Mesothelial cell of epicardium (in vitro differentiated cells): ENCODE results near the gene ASB15. TPM values are rescaled to one million over a fixed set of nuclear protein-coding genes. Genes with fewer than 3 reads are reported as not detected.

Experiments used
- DNase-seq, 2 experiments: peaks; one replicate each; pipeline ENCODE4 v3.0.0; 2021; ENCODE audit warnings: low spot score in 2 of 2; ENCODE audit not compliant: unreplicated experiment in 2 of 2
- H3K27ac Mint-ChIP-seq: 2 replicates; pipeline ENCODE4 v1.8.0; 2021; ENCODE audit warnings: mixed read lengths
- H3K27me3 Mint-ChIP-seq: 2 replicates; pipeline ENCODE4 v1.8.0; 2021; ENCODE audit warnings: low read depth, mixed read lengths
- H3K36me3 Mint-ChIP-seq: 2 replicates; pipeline ENCODE4 v1.8.0; 2021; ENCODE audit warnings: mixed read lengths
- H3K4me1 Mint-ChIP-seq: 2 replicates; pipeline ENCODE4 v1.8.0; 2021; ENCODE audit warnings: mixed read lengths
- H3K4me3 Mint-ChIP-seq: 2 replicates; pipeline ENCODE4 v1.8.0; 2021; ENCODE audit warnings: mild to moderate bottlenecking, moderate library complexity, mixed read lengths
- H3K9me3 Mint-ChIP-seq: 2 replicates; pipeline ENCODE4 v1.8.0; 2021; ENCODE audit warnings: mixed read lengths
- CTCF ChIP-seq: fragments of 200-600 bp; sonication (generic); IDR thresholded peaks from one replicate; pipeline ENCODE4 v1.5.0; 2021; ENCODE audit warnings: antibody characterized with exemption; ENCODE audit not compliant: unreplicated experiment
- total RNA-seq: library from RNA; stranded (reverse); gene quantifications from 3 replicates; pipeline ENCODE4 v1.2.1, GENCODE V29; 2021

Gene ASB15
- total RNA-seq, 1 donor from 2014 or later: not detected

- Mint-ChIP-seq H3K4me1 (peaks cover 19% of the 10 kb centered on the region), H3K36me3 (no peaks in the 10 kb centered on the region), H3K27me3 (no peaks in the 10 kb centered on the region), H3K4me3 (no peak overlapping the region), H3K27ac (peak overlapping the region; percentile 0), H3K9me3 (peaks cover 3% of the 10 kb centered on the region)
- DNase-seq: no peak
- TF ChIP-seq CTCF: no peak
Measured at GRCh38 chr7:123637203-123637602, 35.6 kb downstream of the ASB15 start.

GRCh38 chr7:123637878-123638277 lies 36.3 kb downstream of the ASB15 start:
- Mint-ChIP-seq H3K27ac (no peak overlapping the region), H3K4me1 (peaks cover 19% of the 10 kb centered on the region), H3K27me3 (no peaks in the 10 kb centered on the region), H3K4me3 (no peak overlapping the region), H3K9me3 (peaks cover 3% of the 10 kb centered on the region), H3K36me3 (no peaks in the 10 kb centered on the region)
- DNase-seq: no peak
- no peak for TF ChIP-seq CTCF

DNA sequence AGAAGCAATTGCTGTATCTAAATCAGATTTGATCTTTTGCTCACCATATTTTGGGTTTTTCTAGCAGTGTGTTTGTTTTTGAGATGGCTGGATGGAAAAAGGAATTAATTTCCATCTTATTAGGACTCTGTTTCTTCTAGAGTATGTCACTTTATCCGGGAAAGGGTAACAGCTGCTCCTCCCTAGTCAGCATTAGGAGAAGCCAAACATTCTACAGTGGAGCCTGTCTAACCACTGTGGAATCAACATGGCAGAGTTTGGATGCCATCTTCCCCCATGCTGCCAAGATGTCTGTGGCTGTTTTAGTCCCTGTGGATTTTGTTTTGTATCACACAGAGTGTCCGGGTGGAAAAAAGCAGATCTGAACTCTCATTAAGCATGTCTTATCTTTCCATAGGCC lies 38.0 kb downstream of the ASB15 start:
- Mint-ChIP-seq H3K36me3 (no peaks in the 10 kb centered on the region), H3K4me3 (no peak overlapping the region), H3K9me3 (peaks cover 3% of the 10 kb centered on the region), H3K27ac (no peak overlapping the region), H3K4me1 (peaks cover 30% of the 10 kb centered on the region), H3K27me3 (no peaks in the 10 kb centered on the region)
- TF ChIP-seq CTCF: no peak
- DNase-seq: no peak

- Mint-ChIP-seq H3K27ac (no peak overlapping the region), H3K9me3 (peaks cover 3% of the 10 kb centered on the region), H3K4me3 (no peak overlapping the region), H3K36me3 (no peaks in the 10 kb centered on the region), H3K4me1 (peaks cover 35% of the 10 kb centered on the region), H3K27me3 (no peaks in the 10 kb centered on the region)
- DNase-seq: no peak
- no peak for TF ChIP-seq CTCF
Measured at GRCh38 chr7:123640583-123640982, 39.0 kb downstream of the ASB15 start.

DNA sequence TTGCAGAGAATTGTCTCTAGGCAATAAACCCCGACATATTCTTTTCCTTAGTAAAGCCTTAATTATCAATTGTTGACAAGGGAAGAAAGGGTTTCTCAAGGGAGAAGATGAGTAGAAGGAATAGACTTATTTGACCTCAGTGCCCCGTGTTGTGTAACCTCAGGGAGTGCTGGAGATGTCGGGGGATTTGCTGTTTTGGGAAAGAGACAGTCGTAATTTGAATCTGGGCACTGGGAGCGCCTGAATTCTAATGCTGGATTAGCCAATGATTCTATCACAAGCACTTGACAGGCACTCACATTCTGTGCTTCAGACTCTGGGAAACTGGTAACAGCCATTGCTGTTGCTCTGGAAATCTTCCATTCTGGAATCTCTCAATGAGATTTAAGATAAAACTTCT lies 40.3 kb downstream of the ASB15 start:
- H3K4me3 Mint-ChIP-seq: no peak overlapping the region
- H3K9me3 Mint-ChIP-seq: peaks cover 3% of the 10 kb centered on the region
- peaks cover 36% of the 10 kb centered on the region for H3K4me1 Mint-ChIP-seq
- DNase-seq: no peak
- H3K27me3 Mint-ChIP-seq: no peaks in the 10 kb centered on the region
- no peaks in the 10 kb centered on the region for H3K36me3 Mint-ChIP-seq
- no peak overlapping the region for H3K27ac Mint-ChIP-seq
- TF ChIP-seq CTCF: no peak
